Islet of Langerhans (tissue), 1 donor: ENCODE results near the gene KCNMA1.
A peak's percentile ranks its signal among the peaks of the same experiment; 100 is the strongest.
"Not testable (repeated sequence)": the region's sequence is repeated elsewhere in the genome, so short reads cannot be mapped to it uniquely, and the experiment has no call there.

Experiments
- FAIRE-seq: peaks from one replicate; lab custom pipeline; 2011; peaks lifted over from hg19 to GRCh38; lab: Jason Lieb, UNC

Gene KCNMA1

GRCh38 chr10:77388571-77389100 is 249.0 kb downstream of the KCNMA1 start:
- FAIRE-seq: no peak

GRCh38 chr10:77387701-77388100 is 249.9 kb downstream of the KCNMA1 start:
- FAIRE-seq: not testable (repeated sequence)

GRCh38 chr10:77387247-77387646 is 250.4 kb downstream of the KCNMA1 start:
- FAIRE-seq: no peak

- FAIRE-seq: no peak
Observed at GRCh38 chr10:77386838-77387237, 250.8 kb downstream of the KCNMA1 start.

- no peak for FAIRE-seq
Observed at GRCh38 chr10:77386365-77386764, 251.2 kb downstream of the KCNMA1 start.

GRCh38 chr10:77385315-77385714 is 252.3 kb downstream of the KCNMA1 start:
- FAIRE-seq: peak; percentile 13

- no peak for FAIRE-seq
Observed at GRCh38 chr10:77383861-77384553, 253.6 kb downstream of the KCNMA1 start.

- no peak for FAIRE-seq
Observed at GRCh38 chr10:77381750-77382149, 255.9 kb downstream of the KCNMA1 start.

GRCh38 chr10:77380723-77381122 is 256.9 kb downstream of the KCNMA1 start:
- no peak for FAIRE-seq

DNA sequence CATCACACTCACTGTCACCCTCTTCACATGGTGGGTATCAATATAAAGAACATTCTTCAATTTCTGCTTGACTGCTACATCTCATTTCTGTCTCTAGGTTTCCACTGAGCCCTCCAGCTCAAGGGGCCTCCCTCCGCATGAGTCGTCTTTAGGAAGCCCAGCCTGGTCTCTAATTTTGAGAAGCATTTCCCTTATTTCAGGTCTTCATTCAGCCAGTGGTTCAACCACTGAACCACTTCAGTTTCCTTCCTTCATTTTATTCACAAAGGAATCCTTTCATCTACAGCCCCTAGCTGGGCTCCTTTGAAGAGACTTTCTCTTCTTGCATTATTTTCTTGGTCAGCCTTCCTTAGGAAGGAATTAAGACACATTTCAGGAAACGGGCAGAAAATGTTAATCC is 257.4 kb downstream of the KCNMA1 start:
- FAIRE-seq: no peak

- FAIRE-seq: peak; percentile 33
Observed at GRCh38 chr10:77378366-77379349, 258.9 kb downstream of the KCNMA1 start.

GRCh38 chr10:77377678-77378352 is 259.8 kb downstream of the KCNMA1 start:
- FAIRE-seq: no peak

GRCh38 chr10:77377034-77377433 is 260.6 kb downstream of the KCNMA1 start:
- FAIRE-seq: no peak

DNA sequence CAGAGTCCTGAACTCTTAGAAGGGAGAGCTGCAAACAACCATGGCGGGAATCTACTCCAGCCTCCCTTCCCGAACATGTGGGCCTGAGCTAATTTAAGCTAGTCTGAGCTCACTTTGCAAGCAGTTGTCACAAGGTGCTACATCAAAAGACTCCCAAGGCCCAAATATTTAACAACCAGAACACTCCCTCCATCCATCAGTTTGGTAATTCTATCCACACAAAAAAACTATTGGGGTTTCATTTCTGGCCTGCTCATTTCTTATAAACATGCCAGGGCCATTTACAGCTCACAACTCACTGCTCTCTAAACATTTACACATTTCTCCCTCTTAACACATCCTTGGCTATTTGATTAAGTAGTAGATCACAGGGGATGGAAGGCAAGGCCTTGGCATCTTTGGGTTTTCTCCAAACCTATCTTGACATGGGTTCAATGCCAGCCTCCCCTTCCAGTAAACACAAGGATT is 263.4 kb downstream of the KCNMA1 start:
- no peak for FAIRE-seq

- FAIRE-seq: no peak
Observed at GRCh38 chr10:77371848-77372799, 265.5 kb downstream of the KCNMA1 start.

DNA sequence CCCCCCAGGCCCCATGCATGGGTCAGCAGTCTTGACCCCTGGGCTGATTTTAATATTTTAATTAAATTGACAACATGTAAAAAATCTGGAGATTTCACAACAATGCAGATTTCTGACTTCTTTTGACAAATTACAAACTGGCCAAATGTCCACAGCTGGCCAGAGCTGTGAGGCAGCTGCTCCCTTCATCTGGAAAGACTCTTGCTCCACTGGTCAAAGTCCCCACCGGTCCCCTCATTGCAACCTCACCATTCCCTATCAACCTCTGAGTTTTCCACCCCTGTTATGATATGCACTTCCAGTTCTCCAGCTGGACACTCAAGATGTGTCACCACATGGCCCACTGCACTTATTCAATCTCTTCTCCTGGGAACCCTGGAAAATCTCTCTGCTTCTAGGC is 266.2 kb downstream of the KCNMA1 start:
- no peak for FAIRE-seq

DNA sequence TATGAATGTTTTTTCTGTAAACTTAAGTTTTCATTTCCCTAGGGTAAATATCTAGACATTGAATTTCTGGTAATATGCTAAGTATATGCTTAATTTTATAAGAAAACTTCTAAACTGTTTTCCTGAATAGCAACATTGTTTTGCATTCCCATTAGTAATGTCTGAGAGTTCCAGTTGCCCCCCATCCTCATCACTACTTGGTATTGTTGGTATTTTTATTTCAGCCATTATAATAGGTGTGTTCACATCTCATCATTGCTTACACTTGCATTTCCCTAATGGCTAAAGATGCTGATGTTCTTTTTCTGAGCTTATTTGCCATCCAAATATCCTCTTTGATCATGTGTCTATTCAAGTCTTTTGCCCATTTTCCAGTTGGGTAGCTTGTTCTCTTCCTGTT is 269.6 kb downstream of the KCNMA1 start:
- FAIRE-seq: no peak

GRCh38 chr10:77363210-77363609 is 274.4 kb downstream of the KCNMA1 start:
- no peak for FAIRE-seq

GRCh38 chr10:77361831-77362230 is 275.8 kb downstream of the KCNMA1 start:
- FAIRE-seq: no peak

- no peak for FAIRE-seq
Observed at GRCh38 chr10:77361426-77361825, 276.2 kb downstream of the KCNMA1 start.

- FAIRE-seq: no peak
Observed at GRCh38 chr10:77360835-77361234, 276.8 kb downstream of the KCNMA1 start.
